SIG-M5 (cell line): Measurements from ENCODE around the gene DEFB112.

ENCODE experiments used
- DNase-seq: peaks from one replicate; lab custom pipeline; 2025; lab: John Stamatoyannopoulos, UW

Gene DEFB112

GRCh38 chr6:50049829-50050228 is at the start of gene DEFB112:
DEFB112 (minus strand) TSS chr6:50049929; CDS start chr6:50049869, 60 bp downstream.
- no peak for DNase-seq

- no peak for DNase-seq
Measured at GRCh38 chr6:50098641-50098993, 48.9 kb upstream of the DEFB112 start.

GRCh38 chr6:50097966-50098640 is 48.4 kb upstream of the DEFB112 start:
- no peak for DNase-seq

- DNase-seq, result no peak
Measured at GRCh38 chr6:50096296-50096695, 46.6 kb upstream of the DEFB112 start.

- DNase-seq, result no peak
Measured at GRCh38 chr6:50093938-50094272, 44.2 kb upstream of the DEFB112 start.

GRCh38 chr6:50093116-50093937 is 43.6 kb upstream of the DEFB112 start:
- DNase-seq, result no peak

GRCh38 chr6:50091641-50092040 is 41.9 kb upstream of the DEFB112 start:
- DNase-seq, result no peak

- DNase-seq, result no peak
Measured at GRCh38 chr6:50089911-50090310, 40.2 kb upstream of the DEFB112 start.

- DNase-seq, result no peak
Measured at GRCh38 chr6:50087231-50087954, 37.7 kb upstream of the DEFB112 start.

- DNase-seq, result no peak
Measured at GRCh38 chr6:50077385-50077784, 27.7 kb upstream of the DEFB112 start.

GRCh38 chr6:50076431-50076830 is 26.7 kb upstream of the DEFB112 start:
- no peak for DNase-seq

- no peak for DNase-seq
Measured at GRCh38 chr6:50071921-50072320, 22.2 kb upstream of the DEFB112 start.

- DNase-seq, result no peak
Measured at GRCh38 chr6:50070101-50070500, 20.4 kb upstream of the DEFB112 start.

GRCh38 chr6:50062051-50062450 is 12.3 kb upstream of the DEFB112 start:
- no peak for DNase-seq

GRCh38 chr6:50056242-50056641 is 6.5 kb upstream of the DEFB112 start:
- DNase-seq, result no peak

- no peak for DNase-seq
Measured at GRCh38 chr6:50047026-50047425, 2.7 kb downstream of the DEFB112 start.

- DNase-seq, result no peak
Measured at GRCh38 chr6:50030777-50031562, 18.8 kb downstream of the DEFB112 start.

GRCh38 chr6:50030350-50030749 is 19.4 kb downstream of the DEFB112 start:
- DNase-seq, result no peak

GRCh38 chr6:50025258-50025657 is 24.5 kb downstream of the DEFB112 start:
- no peak for DNase-seq

- DNase-seq, result no peak
Measured at GRCh38 chr6:50021894-50022293, 27.8 kb downstream of the DEFB112 start, which contains the start of gene DEFB110. DEFB110 (minus strand) TSS chr6:50021994; CDS start chr6:50021935, 59 bp downstream.

GRCh38 chr6:50007819-50008218 is 41.9 kb downstream of the DEFB112 start:
- DNase-seq, result no peak

- no peak for DNase-seq
Measured at GRCh38 chr6:50003139-50003538, 46.6 kb downstream of the DEFB112 start.
